Caki2 (cell line): Measurements from ENCODE around the gene RAB22A. TPM values are rescaled to one million over a fixed set of nuclear protein-coding genes. Genes with fewer than 3 reads are reported as not detected.
A peak's percentile ranks its signal among the peaks of the same experiment; 100 is the strongest.
"Not testable (repeated sequence)": the region's sequence is repeated elsewhere in the genome, so short reads cannot be mapped to it uniquely, and the experiment has no call there.

Experiments
- DNase-seq: peaks from one replicate; pipeline ENCODE4 v3.0.0-alpha.2; 2015; ENCODE audit warnings: low read depth
- in situ Hi-C: cut with HindIII; loops from 2 replicates; pipeline ENCODE4 v1.10.0; 2016; ENCODE audit warnings: low sequenced_read_pairs, low pct_unique_long_range_greater_than_20kb, mixed read lengths
- total RNA-seq: library from RNA; depleted of rRNA; stranded (reverse); fragments of >200 nt; shearing (Covaris generic); gene quantifications from 2 replicates; pipeline ENCODE4 v1.2.3, GENCODE V29; 2014; ENCODE audit warnings: low replicate concordance

Gene RAB22A
- total RNA-seq, 1 experiment from 2014 or later: 11.7 TPM

DNA sequence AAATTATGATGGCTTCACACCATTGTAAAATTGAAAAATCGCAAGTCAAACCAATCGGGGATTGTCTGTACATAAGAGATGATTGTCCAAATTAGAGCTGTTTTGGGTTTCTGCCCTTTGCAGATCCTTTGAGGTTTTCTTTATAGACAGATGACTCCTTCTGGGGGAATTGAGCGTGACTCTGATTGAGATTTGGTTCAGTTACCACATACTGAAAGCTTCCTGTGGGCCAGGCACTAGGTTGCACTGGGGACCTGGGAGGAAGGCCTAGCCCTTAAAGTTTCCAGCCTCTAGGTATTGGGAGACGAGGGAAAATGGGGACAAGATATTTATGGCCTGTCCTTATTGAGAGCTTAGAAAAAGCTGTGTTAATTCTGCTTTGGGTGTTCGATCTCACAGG is 88.7 kb downstream of the RAB22A start:
- no peak for DNase-seq
- in situ Hi-C loops: no loop called here

DNA sequence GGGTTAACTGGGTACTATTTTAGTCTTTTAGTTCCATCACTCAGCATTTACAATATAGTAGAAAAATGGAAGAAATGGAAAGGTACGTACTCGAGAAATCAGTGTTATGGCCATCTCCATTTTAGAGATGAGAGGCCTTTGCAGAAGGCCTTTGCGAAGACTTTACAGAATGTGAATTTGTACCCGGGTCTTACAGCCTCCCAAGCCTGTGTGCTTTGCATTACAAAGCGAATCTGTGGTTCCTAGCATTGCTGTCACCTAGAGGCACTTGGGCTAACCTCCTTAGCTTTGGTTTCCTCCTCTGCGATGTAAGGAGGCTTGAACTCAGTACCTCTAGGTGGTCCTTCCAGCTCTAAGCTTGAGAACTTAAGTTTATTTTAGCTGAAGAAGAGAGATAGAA is 90.4 kb downstream of the RAB22A start:
- in situ Hi-C loops: no loop called here
- no peak for DNase-seq

DNA sequence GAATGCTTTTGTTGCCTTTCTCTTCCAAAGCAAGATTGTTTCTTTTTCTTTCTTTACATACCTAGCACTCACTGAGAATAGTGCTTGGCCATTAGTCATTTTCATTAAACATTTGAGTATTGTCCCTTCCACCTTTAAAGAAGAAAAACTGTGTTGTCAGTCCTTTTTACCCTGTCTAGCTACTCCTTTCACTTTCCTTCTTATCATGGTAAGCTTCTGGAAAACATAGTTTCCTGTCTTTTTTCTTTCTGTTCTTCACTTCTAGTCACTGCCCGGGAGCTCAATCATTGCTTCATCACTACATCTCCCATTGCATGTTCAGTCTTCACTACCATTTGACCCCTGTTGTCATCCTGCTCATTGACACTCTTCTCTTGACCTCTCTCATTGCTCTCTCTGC is 91.6 kb downstream of the RAB22A start:
- DNase-seq: no peak
- in situ Hi-C loops: no loop called here

DNA sequence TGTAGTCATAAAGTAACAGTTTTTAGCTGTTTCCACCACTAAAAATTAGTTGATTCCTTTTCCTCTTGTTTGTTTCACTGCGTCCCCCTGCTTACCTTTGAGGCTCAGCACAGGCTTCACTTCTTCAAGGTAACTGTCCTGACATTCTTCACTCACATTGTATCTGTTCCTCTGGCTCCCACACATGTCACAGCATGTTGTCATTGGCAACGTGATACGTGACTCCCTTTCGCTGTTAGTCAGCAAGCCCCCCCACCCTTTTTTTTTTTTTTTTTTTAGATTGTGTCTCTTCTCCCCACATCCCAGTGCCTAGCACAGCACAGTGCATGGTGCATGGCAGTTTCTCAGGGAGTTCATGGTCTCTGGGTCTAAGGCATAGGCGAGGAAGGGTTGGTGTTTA is 92.8 kb downstream of the RAB22A start:
- no peak for DNase-seq
- in situ Hi-C loops: no loop called here

DNA sequence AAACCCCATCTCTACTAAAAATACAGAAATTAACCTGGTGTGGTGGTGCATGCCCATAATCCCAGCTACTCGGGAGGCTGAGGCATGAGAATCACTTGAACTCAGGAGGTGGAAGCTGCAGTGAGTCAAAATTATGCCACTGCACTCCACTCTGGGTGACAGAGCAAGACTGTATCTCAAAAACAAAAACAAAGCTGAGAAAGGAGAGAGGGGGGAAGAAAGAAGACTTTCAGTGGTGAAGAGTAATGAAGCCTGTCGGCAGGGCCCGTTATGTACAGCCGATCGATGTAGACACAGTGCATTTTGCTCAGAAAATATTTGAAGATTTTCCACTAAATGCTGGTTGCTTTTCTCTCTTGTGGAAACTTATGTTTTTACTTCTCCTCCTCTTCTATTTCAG is 93.3 kb downstream of the RAB22A start:
- in situ Hi-C loops: no loop called here
- DNase-seq: no peak

DNA sequence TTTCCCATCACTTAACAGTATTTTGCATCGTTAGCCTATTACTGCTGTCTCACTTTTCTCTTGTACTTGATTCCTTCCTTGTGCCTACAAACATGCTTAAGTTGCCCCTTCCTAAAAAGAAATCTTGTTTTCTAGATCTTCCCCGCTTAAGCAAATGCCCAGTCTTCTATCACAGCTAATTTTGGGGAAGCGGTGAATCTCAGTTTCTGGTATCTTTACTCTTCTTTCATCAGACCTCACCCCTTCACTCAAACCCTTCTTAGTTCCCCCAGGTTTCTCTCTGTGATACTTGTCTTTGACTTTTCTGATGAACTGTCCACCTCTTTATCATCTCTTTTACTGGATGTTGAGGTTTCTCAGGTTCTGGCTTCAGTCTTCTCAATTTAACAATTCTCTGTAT is 93.8 kb downstream of the RAB22A start:
- in situ Hi-C loops: no loop called here
- DNase-seq: no peak

DNA sequence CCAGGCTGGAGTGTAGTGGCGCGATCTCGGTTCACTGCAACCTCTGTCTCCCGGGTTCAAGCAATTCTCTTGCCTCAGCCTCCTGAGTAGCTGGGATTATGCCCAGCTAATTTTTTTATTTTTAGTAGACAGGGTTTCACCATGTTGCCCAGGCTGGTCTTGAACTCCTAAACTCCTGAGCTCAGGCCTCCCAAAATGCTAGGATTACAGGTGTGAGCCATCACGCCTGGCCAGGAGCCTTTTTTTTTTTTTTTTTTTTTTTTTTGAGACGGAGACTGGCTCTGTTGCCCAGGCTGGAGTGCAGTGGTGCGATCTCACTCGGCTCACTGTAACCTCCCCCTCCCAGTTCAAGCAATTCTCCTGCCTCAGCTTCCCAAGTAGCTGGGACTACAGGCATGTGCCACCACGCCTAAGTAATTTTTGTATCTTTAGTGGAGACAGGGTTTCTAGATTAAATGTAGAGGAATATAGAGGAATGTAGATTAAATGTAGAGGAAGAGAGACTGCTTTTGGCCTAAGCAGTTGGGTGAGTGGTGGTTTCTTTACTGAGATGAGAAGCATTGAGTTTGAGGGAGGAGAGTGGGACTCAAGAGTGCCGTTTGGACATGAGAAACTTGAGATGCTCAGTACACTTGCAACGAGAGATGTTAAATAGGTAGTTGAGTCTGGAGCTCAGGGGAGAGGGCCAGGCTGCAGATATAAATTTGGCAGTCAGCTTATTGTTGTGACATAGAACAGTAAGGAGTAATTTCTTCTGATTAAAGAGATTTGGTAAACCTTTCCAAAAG is 96.2 kb downstream of the RAB22A start:
- in situ Hi-C loops: no loop called here
- no peak for DNase-seq

DNA sequence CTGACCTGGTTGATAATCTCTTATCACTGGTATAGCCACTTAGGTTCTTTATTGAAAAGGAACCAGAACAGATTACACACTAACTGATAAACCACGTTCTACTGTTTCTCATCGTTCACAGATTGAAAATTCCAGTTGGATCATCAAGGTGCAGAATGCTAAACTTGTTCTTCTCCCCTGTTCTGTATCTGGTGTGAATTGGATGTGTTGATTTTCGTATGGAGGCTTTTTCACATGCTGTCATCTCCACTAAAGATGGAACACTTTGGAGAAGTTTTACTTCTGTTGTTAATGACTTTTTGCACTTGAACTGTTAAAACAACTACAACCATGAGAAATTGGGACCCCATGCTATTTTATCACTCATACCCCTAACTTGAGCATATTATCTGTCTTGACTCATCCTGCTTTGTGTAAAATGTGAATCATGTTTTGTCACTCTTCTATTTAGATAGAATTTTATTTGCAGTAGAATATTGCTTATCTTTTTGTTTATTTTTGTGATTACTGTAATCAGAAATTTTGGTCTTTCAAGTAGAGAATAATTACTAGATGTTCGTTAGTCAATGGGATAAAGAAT is 97.0 kb downstream of the RAB22A start:
- in situ Hi-C loops: no loop called here
- no peak for DNase-seq

DNA sequence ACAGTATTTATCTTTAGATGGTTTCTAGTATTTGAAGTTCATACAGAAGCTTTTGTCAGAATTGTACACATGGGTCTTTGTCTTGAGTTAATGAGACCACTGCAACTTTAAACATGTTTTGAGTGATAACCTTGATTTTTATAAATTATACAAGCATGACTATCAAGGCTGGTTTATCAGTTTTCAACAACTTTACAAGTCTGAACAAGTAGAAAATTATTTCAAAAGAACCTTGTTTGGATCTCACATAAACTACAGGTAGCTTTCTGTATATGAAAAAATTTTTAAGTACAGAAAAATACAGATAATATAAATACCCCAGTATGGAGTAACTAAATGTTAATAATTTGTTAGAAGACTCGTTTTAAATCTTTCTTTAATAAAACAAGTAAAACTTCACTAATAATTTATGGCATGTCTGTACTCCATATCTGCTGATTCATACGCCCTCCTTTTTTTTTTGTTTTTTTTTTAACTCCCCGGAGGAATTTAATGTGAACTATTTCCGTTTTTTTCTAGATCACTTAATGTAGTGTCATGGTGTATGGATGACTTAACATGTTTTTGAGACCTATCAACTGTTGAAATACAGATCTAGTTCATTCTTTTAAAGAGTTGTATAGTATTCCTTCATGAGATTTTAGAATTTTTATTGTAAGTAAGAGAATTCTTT is 97.8 kb downstream of the RAB22A start:
- in situ Hi-C loops: no loop called here
- DNase-seq: peak; percentile 81

DNA sequence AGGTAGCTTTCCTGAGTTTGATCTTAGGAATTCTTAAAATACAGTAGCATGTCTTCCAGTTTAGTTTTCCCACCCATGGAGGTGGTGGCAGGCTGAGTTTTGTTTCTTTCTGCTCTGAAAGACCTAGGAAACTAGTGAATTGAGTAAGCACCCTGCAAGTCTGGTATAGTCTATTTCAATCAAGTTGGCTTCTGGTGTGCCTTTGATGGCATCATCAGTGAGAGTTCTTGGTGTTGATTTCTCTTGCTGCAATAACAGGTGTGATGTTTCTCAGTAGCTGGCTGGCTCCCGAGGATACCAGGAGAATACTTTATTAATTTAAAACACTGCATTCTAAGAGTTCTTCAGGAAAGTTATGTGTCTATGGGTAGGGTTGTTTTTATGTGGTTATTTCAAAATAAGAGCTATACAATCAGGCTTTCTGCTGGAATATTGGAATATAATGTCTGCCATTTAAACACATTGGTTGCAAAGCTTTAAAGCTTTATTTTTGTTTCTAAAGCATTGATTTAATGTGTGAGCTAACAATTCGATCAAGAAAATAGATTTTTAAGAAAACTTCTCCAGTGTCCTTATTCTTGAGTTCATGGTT is 98.5 kb downstream of the RAB22A start:
- no peak for DNase-seq
- in situ Hi-C loops: no loop called here

DNA sequence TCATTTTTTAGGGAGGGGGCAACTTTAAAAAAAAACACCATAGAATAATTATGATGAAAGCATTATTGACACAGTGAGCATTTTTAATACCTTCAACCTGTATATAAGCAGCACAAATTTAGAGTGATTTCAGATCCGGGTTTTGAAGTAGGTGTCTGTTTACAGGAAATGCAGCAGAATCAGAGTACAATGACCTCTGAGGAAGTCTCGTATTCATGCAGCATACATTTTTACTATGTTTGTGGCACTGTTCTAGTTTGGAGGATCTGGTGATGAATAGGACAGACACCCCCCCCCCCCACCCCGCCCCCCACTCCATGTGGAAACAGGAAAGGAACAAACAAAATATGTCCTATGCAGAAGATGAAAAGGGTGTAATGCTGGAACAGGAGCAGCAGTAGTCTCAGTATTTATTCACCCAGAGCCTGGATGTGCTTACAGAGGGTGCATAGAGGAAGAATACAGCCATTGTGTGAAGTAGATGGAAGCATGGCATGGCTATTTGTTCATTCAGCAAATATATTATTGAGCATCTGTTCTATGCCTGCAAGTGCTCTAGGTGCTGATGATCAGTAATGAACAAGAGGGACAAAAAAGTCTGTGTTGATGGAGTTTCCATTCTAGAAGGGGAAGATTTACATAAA is 99.2 kb downstream of the RAB22A start:
- in situ Hi-C loops: no loop called here
- DNase-seq: no peak

DNA sequence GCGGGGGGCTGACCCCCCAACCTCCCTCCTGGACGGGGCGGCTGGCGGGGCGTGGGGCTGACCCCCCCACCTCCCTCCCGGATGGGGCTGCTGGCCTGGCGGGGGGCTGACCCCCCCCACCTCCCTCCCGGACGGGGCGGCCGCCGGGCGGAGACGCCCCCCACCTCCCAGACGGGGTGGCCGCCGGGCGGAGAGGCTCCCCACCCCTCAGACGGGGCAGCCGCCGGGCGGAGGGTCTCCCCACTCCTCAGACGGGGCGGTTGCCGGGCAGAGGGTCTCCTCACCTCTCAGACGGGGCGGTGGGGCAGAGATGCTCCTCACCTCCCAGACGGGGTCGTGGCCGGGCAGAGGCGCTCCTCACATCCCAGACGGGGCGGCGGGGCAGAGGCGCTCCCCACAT is 104.7 kb downstream of the RAB22A start:
- DNase-seq, in situ Hi-C loops: not testable (repeated sequence)

DNA sequence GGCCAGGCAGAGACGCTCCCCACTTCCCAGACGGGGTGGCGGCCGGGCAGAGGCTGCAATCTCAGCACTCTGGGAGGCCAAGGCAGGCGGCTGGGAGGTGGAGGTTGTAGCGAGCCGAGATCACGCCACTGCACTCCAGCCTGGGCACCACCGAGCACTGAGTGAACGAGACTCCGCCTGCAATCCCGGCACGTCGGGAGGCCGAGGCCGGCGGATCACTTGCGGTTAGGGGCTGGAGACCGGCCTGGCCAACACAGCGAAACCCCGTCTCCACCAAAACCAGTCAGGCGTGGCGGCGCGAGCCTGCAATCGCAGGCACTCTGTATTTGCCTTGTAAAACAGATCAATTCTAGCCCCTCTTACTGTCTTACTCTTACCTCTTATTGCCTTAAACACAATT is 105.3 kb downstream of the RAB22A start:
- DNase-seq, in situ Hi-C loops: not testable (repeated sequence)

DNA sequence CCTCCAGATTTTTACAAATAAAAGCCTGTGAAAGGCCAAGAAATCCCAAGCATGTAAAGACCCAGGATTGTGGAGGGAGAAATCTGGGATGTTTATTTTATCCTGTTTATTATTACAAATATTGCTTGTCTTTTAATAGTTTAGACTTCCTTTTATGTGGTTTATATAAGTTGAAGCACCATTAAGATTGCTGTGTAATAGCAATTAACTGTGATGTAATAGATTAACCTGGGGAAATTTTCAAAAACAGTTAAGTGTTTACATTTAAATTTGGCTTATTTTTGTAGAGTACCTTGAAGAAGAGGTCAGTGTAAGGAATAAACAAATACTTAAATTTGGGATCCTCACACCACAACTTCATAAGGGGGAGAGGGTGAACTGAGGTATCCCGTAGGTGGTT is 106.5 kb downstream of the RAB22A start:
- in situ Hi-C loops: no loop called here

DNA sequence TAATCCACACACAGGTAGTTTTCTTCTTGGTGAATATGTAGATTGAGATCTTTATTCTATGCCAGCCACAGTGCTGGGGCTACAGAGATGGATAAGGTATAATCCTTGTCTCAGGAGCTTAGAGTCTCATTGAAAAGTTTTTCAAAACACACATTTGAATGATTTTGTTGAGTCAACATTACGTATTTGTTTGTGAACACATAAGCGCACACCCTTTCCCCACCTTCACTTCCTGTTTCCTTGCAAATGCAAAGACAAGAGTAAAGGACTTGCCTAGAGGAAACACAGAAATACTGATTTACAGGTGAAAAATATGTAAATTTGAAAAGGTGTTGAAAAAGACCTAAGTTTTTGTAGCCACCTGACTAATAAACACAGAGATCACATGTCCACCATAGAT is 107.3 kb downstream of the RAB22A start:
- in situ Hi-C loops: no loop called here

More for the DNA sequence above, 106.5 kb downstream of the RAB22A start:
- no peak for DNase-seq

More for the DNA sequence above, 107.3 kb downstream of the RAB22A start:
- DNase-seq: no peak
